ENCODE results near the gene GPATCH8.
A peak's percentile ranks its signal among the peaks of the same experiment; 100 is the strongest.

GPATCH8 gene

GRCh38 chr17:44444735-44445105 is 58.5 kb downstream of the GPATCH8 start:
- H3K9me3 Mint-ChIP-seq = no peaks in the 10 kb centered on the region
- no peaks in the 10 kb centered on the region for H3K36me3 Mint-ChIP-seq (ENCODE audit: low read depth)
- peaks cover 21% of the 10 kb centered on the region for H3K4me1 Mint-ChIP-seq (ENCODE audit: low read depth)
- H3K4me3 Mint-ChIP-seq = no peak overlapping the region
- no peak overlapping the region for H3K27ac Mint-ChIP-seq
- H3K27me3 Mint-ChIP-seq = no peaks in the 10 kb centered on the region

GRCh38 chr17:44442806-44443205 is 60.4 kb downstream of the GPATCH8 start:
- peaks cover 35% of the 10 kb centered on the region for H3K4me1 Mint-ChIP-seq (ENCODE audit: low read depth)
- H3K27ac Mint-ChIP-seq = no peak overlapping the region
- H3K9me3 Mint-ChIP-seq = no peaks in the 10 kb centered on the region
- H3K27me3 Mint-ChIP-seq = no peaks in the 10 kb centered on the region
- peaks cover 4% of the 10 kb centered on the region for H3K36me3 Mint-ChIP-seq (ENCODE audit: low read depth)
- no peak overlapping the region for H3K4me3 Mint-ChIP-seq

- H3K9me3 Mint-ChIP-seq = no peaks in the 10 kb centered on the region
- H3K27ac Mint-ChIP-seq = no peak overlapping the region
- H3K4me1 Mint-ChIP-seq (ENCODE audit: low read depth) = peaks cover 27% of the 10 kb centered on the region
- no peak overlapping the region for H3K4me3 Mint-ChIP-seq
- peaks cover 12% of the 10 kb centered on the region for H3K36me3 Mint-ChIP-seq (ENCODE audit: low read depth)
- no peaks in the 10 kb centered on the region for H3K27me3 Mint-ChIP-seq
These were observed 64.0 kb downstream of the GPATCH8 start for GRCh38 chr17:44439168-44439567.

GRCh38 chr17:44438636-44439035 is 64.6 kb downstream of the GPATCH8 start:
- H3K27me3 Mint-ChIP-seq = no peaks in the 10 kb centered on the region
- H3K36me3 Mint-ChIP-seq (ENCODE audit: low read depth) = peaks cover 16% of the 10 kb centered on the region
- no peaks in the 10 kb centered on the region for H3K9me3 Mint-ChIP-seq
- peaks cover 27% of the 10 kb centered on the region for H3K4me1 Mint-ChIP-seq (ENCODE audit: low read depth)
- H3K4me3 Mint-ChIP-seq = no peak overlapping the region
- peak overlapping the region; percentile 18 for H3K27ac Mint-ChIP-seq

- H3K9me3 Mint-ChIP-seq = no peaks in the 10 kb centered on the region
- peaks cover 27% of the 10 kb centered on the region for H3K4me1 Mint-ChIP-seq (ENCODE audit: low read depth)
- H3K4me3 Mint-ChIP-seq = no peak overlapping the region
- H3K36me3 Mint-ChIP-seq (ENCODE audit: low read depth) = peaks cover 32% of the 10 kb centered on the region
- no peaks in the 10 kb centered on the region for H3K27me3 Mint-ChIP-seq
- H3K27ac Mint-ChIP-seq = no peak overlapping the region
These were observed 66.9 kb downstream of the GPATCH8 start for GRCh38 chr17:44436336-44436735.

- H3K27ac Mint-ChIP-seq = no peak overlapping the region
- peaks cover 33% of the 10 kb centered on the region for H3K36me3 Mint-ChIP-seq (ENCODE audit: low read depth)
- no peak overlapping the region for H3K4me3 Mint-ChIP-seq
- peaks cover 4% of the 10 kb centered on the region for H3K4me1 Mint-ChIP-seq (ENCODE audit: low read depth)
- no peaks in the 10 kb centered on the region for H3K9me3 Mint-ChIP-seq
- no peaks in the 10 kb centered on the region for H3K27me3 Mint-ChIP-seq
These were observed 70.7 kb downstream of the GPATCH8 start for GRCh38 chr17:44432254-44433157.

- no peaks in the 10 kb centered on the region for H3K27me3 Mint-ChIP-seq
- peaks cover 36% of the 10 kb centered on the region for H3K36me3 Mint-ChIP-seq (ENCODE audit: low read depth)
- H3K4me3 Mint-ChIP-seq = no peak overlapping the region
- H3K9me3 Mint-ChIP-seq = no peaks in the 10 kb centered on the region
- no peak overlapping the region for H3K27ac Mint-ChIP-seq
- peaks cover 15% of the 10 kb centered on the region for H3K4me1 Mint-ChIP-seq (ENCODE audit: low read depth)
These were observed 78.3 kb downstream of the GPATCH8 start for GRCh38 chr17:44424828-44425461.

- H3K27me3 Mint-ChIP-seq = no peaks in the 10 kb centered on the region
- peaks cover 10% of the 10 kb centered on the region for H3K4me1 Mint-ChIP-seq (ENCODE audit: low read depth)
- H3K4me3 Mint-ChIP-seq = no peak overlapping the region
- peaks cover 48% of the 10 kb centered on the region for H3K36me3 Mint-ChIP-seq (ENCODE audit: low read depth)
- H3K27ac Mint-ChIP-seq = peak overlapping the region; percentile 78
- no peaks in the 10 kb centered on the region for H3K9me3 Mint-ChIP-seq
These were observed 85.7 kb downstream of the GPATCH8 start for GRCh38 chr17:44417553-44417952.

- H3K9me3 Mint-ChIP-seq = no peaks in the 10 kb centered on the region
- no peak overlapping the region for H3K27ac Mint-ChIP-seq
- peaks cover 10% of the 10 kb centered on the region for H3K4me1 Mint-ChIP-seq (ENCODE audit: low read depth)
- H3K4me3 Mint-ChIP-seq = no peak overlapping the region
- no peaks in the 10 kb centered on the region for H3K27me3 Mint-ChIP-seq
- H3K36me3 Mint-ChIP-seq (ENCODE audit: low read depth) = peaks cover 48% of the 10 kb centered on the region
These were observed 86.5 kb downstream of the GPATCH8 start for GRCh38 chr17:44416558-44417289.

GRCh38 chr17:44414394-44415155 is 88.6 kb downstream of the GPATCH8 start:
- H3K9me3 Mint-ChIP-seq = no peaks in the 10 kb centered on the region
- H3K4me3 Mint-ChIP-seq = no peak overlapping the region
- peaks cover 42% of the 10 kb centered on the region for H3K36me3 Mint-ChIP-seq (ENCODE audit: low read depth)
- no peaks in the 10 kb centered on the region for H3K27me3 Mint-ChIP-seq
- H3K27ac Mint-ChIP-seq = no peak overlapping the region
- peaks cover 10% of the 10 kb centered on the region for H3K4me1 Mint-ChIP-seq (ENCODE audit: low read depth)

GRCh38 chr17:44409309-44410028 is 93.7 kb downstream of the GPATCH8 start:
- Mint-ChIP-seq H3K36me3 (ENCODE audit: low read depth) (peaks cover 21% of the 10 kb centered on the region), H3K4me3 (no peak overlapping the region)

GRCh38 chr17:44408786-44409185 is 94.4 kb downstream of the GPATCH8 start:
- H3K4me3 Mint-ChIP-seq = no peak overlapping the region
- no peaks in the 10 kb centered on the region for H3K27me3 Mint-ChIP-seq
- no peak overlapping the region for H3K27ac Mint-ChIP-seq
- H3K9me3 Mint-ChIP-seq = no peaks in the 10 kb centered on the region
- H3K4me1 Mint-ChIP-seq (ENCODE audit: low read depth) = no peaks in the 10 kb centered on the region
- H3K36me3 Mint-ChIP-seq (ENCODE audit: low read depth) = peaks cover 19% of the 10 kb centered on the region

More at GRCh38 chr17:44409309-44410028, 93.7 kb downstream of the GPATCH8 start:
- Mint-ChIP-seq H3K9me3 (no peaks in the 10 kb centered on the region), H3K27me3 (no peaks in the 10 kb centered on the region), H3K4me1 (ENCODE audit: low read depth) (no peaks in the 10 kb centered on the region), H3K27ac (no peak overlapping the region)

- H3K9me3 Mint-ChIP-seq = no peaks in the 10 kb centered on the region
- no peak overlapping the region for H3K27ac Mint-ChIP-seq
- H3K4me1 Mint-ChIP-seq (ENCODE audit: low read depth) = peaks cover 11% of the 10 kb centered on the region
- H3K36me3 Mint-ChIP-seq (ENCODE audit: low read depth) = peaks cover 59% of the 10 kb centered on the region
- no peaks in the 10 kb centered on the region for H3K27me3 Mint-ChIP-seq
- no peak overlapping the region for H3K4me3 Mint-ChIP-seq
These were observed 100.5 kb downstream of the GPATCH8 start for GRCh38 chr17:44402564-44403172.

Measured in stimulated activated naive CD8-positive, alpha-beta T cell treated with anti-CD3 and anti-CD28 coated beads, Interleukin-15, Interleukin-2, amounts not matched to agents 100 ng/mL and 50 ng/mL, for 24 hours (primary cell).